ENCODE results near the gene NAB2. TPM values are rescaled to one million over a fixed set of nuclear protein-coding genes. Genes with fewer than 3 reads are reported as not detected.

The NAB2 gene
- total and polyA plus RNA-seq, 2 donors (not counting 3 experiments of a cell fraction or from before 2014, with no cell fraction given), result 14.6 to 15.9 TPM

GRCh38 chr12:57090490-57090889 is 1.6 kb downstream of the NAB2 start:
- intact Hi-C loops (cut with micrococcal nuclease) (no loop called here), dilution Hi-C loops (cut with MboI; ENCODE audit: extremely low pct_ligation_motif_present, low sequenced_read_pairs) (no loop called here)
- no peak for FAIRE-seq
- Histone ChIP-seq H3K27ac (ENCODE audit: insufficient read depth, low read depth, low read length) (no peak overlapping the region), H3K4me1 (ENCODE audit: control insufficient read depth, extremely low read depth, insufficient read depth, low read length) (peaks cover 20% of the 10 kb centered on the region), H3K4me2 (ENCODE audit: insufficient read depth, low read length) (peak overlapping the region; percentile 33), H3K9me1 (replicated peaks; ENCODE audit: control insufficient read depth, extremely low read depth, insufficient read depth, low read length) (no peaks in the 10 kb centered on the region), H4K20me1 (replicated peaks; ENCODE audit: control insufficient read depth, extremely low read depth, insufficient read depth, low read length) (no peaks in the 10 kb centered on the region), H3K4me3 (replicated peaks in 1 of 3; ENCODE audit: insufficient read depth in 1 of 3, low read depth in 1 of 3, low read length in 3 of 3) (peak overlapping the region in 2 of 3 experiments; percentile 21 to 86), H3K9me3 (replicated peaks; ENCODE audit: control insufficient read depth, insufficient read depth, low read length) (no peaks in the 10 kb centered on the region), H3K36me3 (ENCODE audit: control insufficient read depth in 2 of 2, extremely low read depth in 1 of 2, insufficient read depth in 2 of 2, low read length in 2 of 2) (peaks cover 0 to 26% of the 10 kb centered on the region in 2 experiments), H3K9ac (replicated peaks; ENCODE audit: extremely low read depth, insufficient read depth, low read length) (no peak overlapping the region), H2AFZ (ENCODE audit: low read depth, low read length) (no peak overlapping the region), H3K27me3 (ENCODE audit: control insufficient read depth in 2 of 2, insufficient read depth in 2 of 2, low read length in 2 of 2) (no peaks in the 10 kb centered on the region), H3K79me2 (ENCODE audit: control insufficient read depth, insufficient read depth, low read length) (peaks cover 16% of the 10 kb centered on the region)
- CTCF ChIA-PET, result interaction anchor here (0.9 to 14.4 kb wide), 7 partner anchors 11 to 92 kb away, joined by 3 to 158 read pairs (median 4); partner anchors contain the start of genes NEMP1 and STAT6
- BruUV-seq (replicated peaks), result no TSS peak
- no peak for DNase-seq (ENCODE audit: low read depth, low spot score)
- no peak for TF ChIP-seq FOS (IDR thresholded peaks at IDR 0.05; ENCODE audit: borderline replicate concordance, insufficient read depth, low read length)
- POLR2A ChIA-PET, result no interaction called here

- intact Hi-C loops (cut with micrococcal nuclease), result no loop called here
- Histone ChIP-seq H3K9me3 (replicated peaks; ENCODE audit: control insufficient read depth, insufficient read depth, low read length) (no peaks in the 10 kb centered on the region), H3K27ac (ENCODE audit: insufficient read depth, low read depth, low read length) (no peak overlapping the region), H3K4me3 (replicated peaks in 1 of 3; ENCODE audit: insufficient read depth in 1 of 3, low read depth in 1 of 3, low read length in 3 of 3) (peak overlapping the region in 1 of 3 experiments; percentile 86), H3K9me1 (replicated peaks; ENCODE audit: control insufficient read depth, extremely low read depth, insufficient read depth, low read length) (no peaks in the 10 kb centered on the region), H3K4me1 (ENCODE audit: control insufficient read depth, extremely low read depth, insufficient read depth, low read length) (peaks cover 19% of the 10 kb centered on the region), H3K79me2 (ENCODE audit: control insufficient read depth, insufficient read depth, low read length) (peaks cover 16% of the 10 kb centered on the region), H3K4me2 (ENCODE audit: insufficient read depth, low read length) (peak overlapping the region; percentile 33), H3K36me3 (ENCODE audit: control insufficient read depth in 2 of 2, extremely low read depth in 1 of 2, insufficient read depth in 2 of 2, low read length in 2 of 2) (peaks cover 0 to 31% of the 10 kb centered on the region in 2 experiments), H3K27me3 (ENCODE audit: control insufficient read depth in 2 of 2, insufficient read depth in 2 of 2, low read length in 2 of 2) (no peaks in the 10 kb centered on the region), H3K9ac (replicated peaks; ENCODE audit: extremely low read depth, insufficient read depth, low read length) (no peak overlapping the region), H4K20me1 (replicated peaks; ENCODE audit: control insufficient read depth, extremely low read depth, insufficient read depth, low read length) (no peaks in the 10 kb centered on the region), H2AFZ (ENCODE audit: low read depth, low read length) (no peak overlapping the region)
- TF ChIP-seq FOS (IDR thresholded peaks at IDR 0.05; ENCODE audit: borderline replicate concordance, insufficient read depth, low read length) (no peak), CTCF (IDR thresholded peaks at IDR 0.05; ENCODE audit: extremely low read depth in 1 of 2, insufficient read depth in 1 of 2, low read depth in 1 of 2, low read length in 2 of 2) (peak in 1 of 2 donors; percentile 22), EZH2 (IDR thresholded peaks at IDR 0.05; ENCODE audit: borderline replicate concordance, low read depth, low read length, severe bottlenecking) (no peak)
- ChIA-PET CTCF (interaction anchor here (0.9 to 14.4 kb wide), 7 partner anchors 12 to 34 kb away, joined by 3 to 158 read pairs (median 5); partner anchors contain the start of genes NEMP1 and STAT6), POLR2A (no interaction called here)
- FAIRE-seq (peak; percentile 71), DNase-seq (ENCODE audit: low read depth, low spot score) (no peak)
- no TSS peak for BruUV-seq (replicated peaks)
- dilution Hi-C loops (cut with MboI; ENCODE audit: extremely low pct_ligation_motif_present, low sequenced_read_pairs), result no loop called here
Measured at GRCh38 chr12:57090924-57091637, 2.2 kb downstream of the NAB2 start.

Data from endothelial cell of umbilical vein (primary cell).